ENCODE data around the gene WNT11.

Gene WNT11

DNA sequence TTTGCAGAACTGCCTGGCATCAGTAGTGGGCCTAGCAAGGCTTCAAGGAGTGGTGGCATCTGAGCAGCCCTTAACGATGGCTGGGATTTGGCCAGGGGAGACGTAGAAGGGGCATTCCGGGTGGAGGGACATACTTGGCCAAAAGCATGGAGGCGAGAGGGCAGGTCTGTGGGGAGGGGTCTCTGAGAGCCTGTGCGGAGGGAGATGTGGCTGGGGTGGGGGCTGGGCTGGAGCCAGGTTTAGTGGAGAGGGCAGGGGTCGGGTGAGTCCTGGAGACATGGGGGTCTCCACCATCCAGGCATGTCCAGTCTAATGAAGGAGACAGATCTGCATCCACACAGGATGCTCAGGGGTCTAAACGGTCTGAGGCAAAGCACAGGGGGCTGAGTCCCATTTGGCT, 34.4 kb upstream of the WNT11 start:
- no peak for TF ChIP-seq POLR2A (IDR thresholded peaks at IDR 0.05; ENCODE audit: extremely low read depth, insufficient read length)
- no peak for TF ChIP-seq MYC (IDR thresholded peaks at IDR 0.05; ENCODE audit: low read depth, low read length)
- TF ChIP-seq CTCF (IDR thresholded peaks at IDR 0.05; ENCODE audit: low read depth, low read length), result no peak
- no peak for TF ChIP-seq MAX (IDR thresholded peaks at IDR 0.05; ENCODE audit: low read depth, low read length)
- no peak for DNase-seq (ENCODE audit: low read depth)

GRCh38 chr11:76240161-76240540, 33.8 kb upstream of the WNT11 start:
- DNase-seq (ENCODE audit: low read depth), result no peak
- TF ChIP-seq MAX (IDR thresholded peaks at IDR 0.05; ENCODE audit: low read depth, low read length) (no peak), MYC (IDR thresholded peaks at IDR 0.05; ENCODE audit: low read depth, low read length) (no peak), CTCF (IDR thresholded peaks at IDR 0.05; ENCODE audit: low read depth, low read length) (no peak), POLR2A (IDR thresholded peaks at IDR 0.05; ENCODE audit: extremely low read depth, insufficient read length) (no peak)
- H3K4me3 ChIP-seq (ENCODE audit: low read depth, low read length), result no peak overlapping the region

More for the DNA sequence above, 34.4 kb upstream of the WNT11 start:
- H3K4me3 ChIP-seq (ENCODE audit: low read depth, low read length), result no peak overlapping the region

GRCh38 chr11:76239483-76240160, 33.3 kb upstream of the WNT11 start:
- no peak for DNase-seq (ENCODE audit: low read depth)
- no peak overlapping the region for H3K4me3 ChIP-seq (ENCODE audit: low read depth, low read length)
- TF ChIP-seq MYC (IDR thresholded peaks at IDR 0.05; ENCODE audit: low read depth, low read length) (no peak), POLR2A (IDR thresholded peaks at IDR 0.05; ENCODE audit: extremely low read depth, insufficient read length) (no peak), CTCF (IDR thresholded peaks at IDR 0.05; ENCODE audit: low read depth, low read length) (no peak), MAX (IDR thresholded peaks at IDR 0.05; ENCODE audit: low read depth, low read length) (no peak)

DNA sequence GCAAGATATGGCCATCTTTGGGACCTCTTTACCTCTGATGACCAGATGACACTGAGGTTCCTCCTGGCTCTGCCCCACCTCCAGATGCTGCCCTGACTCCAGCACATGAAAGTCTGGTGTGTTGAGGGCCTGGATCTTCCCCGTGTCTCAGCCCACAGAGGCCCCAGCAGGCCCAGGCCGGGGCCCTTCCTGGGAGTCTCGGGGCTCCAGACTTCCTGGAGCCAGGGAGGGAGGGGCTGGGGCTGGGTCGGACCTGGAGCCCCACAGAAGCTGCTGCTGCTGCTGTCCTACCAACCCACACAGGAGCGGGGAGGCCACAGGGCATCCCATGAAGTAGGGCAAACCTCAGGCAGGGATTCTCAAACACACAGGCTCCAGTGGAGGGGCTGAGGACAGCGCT, 32.2 kb upstream of the WNT11 start:
- no peak for TF ChIP-seq POLR2A (IDR thresholded peaks at IDR 0.05; ENCODE audit: extremely low read depth, insufficient read length)
- TF ChIP-seq CTCF (IDR thresholded peaks at IDR 0.05; ENCODE audit: low read depth, low read length), result no peak
- no peak for TF ChIP-seq MYC (IDR thresholded peaks at IDR 0.05; ENCODE audit: low read depth, low read length)
- no peak overlapping the region for H3K4me3 ChIP-seq (ENCODE audit: low read depth, low read length)
- DNase-seq (ENCODE audit: low read depth), result no peak

GRCh38 chr11:76237914-76238313, 31.6 kb upstream of the WNT11 start:
- no peak overlapping the region for H3K4me3 ChIP-seq (ENCODE audit: low read depth, low read length)
- TF ChIP-seq MAX (IDR thresholded peaks at IDR 0.05; ENCODE audit: low read depth, low read length), result no peak
- no peak for TF ChIP-seq POLR2A (IDR thresholded peaks at IDR 0.05; ENCODE audit: extremely low read depth, insufficient read length)
- no peak for TF ChIP-seq MYC (IDR thresholded peaks at IDR 0.05; ENCODE audit: low read depth, low read length)
- TF ChIP-seq CTCF (IDR thresholded peaks at IDR 0.05; ENCODE audit: low read depth, low read length), result peak; percentile 33
- peak; percentile 53 for DNase-seq (ENCODE audit: low read depth)
